Stimulated activated CD4-positive, alpha-beta T cell treated with anti-CD3 and anti-CD28 coated beads, Interleukin-4, amount 100 ng/mL, for 48 hours (primary cell): Measurements from ENCODE around the gene CFAP54.
"Not testable (repeated sequence)": the region's sequence is repeated elsewhere in the genome, so short reads cannot be mapped to it uniquely, and the experiment has no call there.

Source experiments
- DNase-seq, 2 donors: peaks; one replicate each; pipeline ENCODE4 v3.0.0-alpha.2; 2020; ENCODE audit warnings: low read depth in 2 of 2

CFAP54 gene

GRCh38 chr12:96472384-96472783 lies 17.0 kb upstream of the CFAP54 start:
- DNase-seq = no peak

- no peak for DNase-seq
Measured at GRCh38 chr12:96473394-96474093, 15.8 kb upstream of the CFAP54 start.

GRCh38 chr12:96474206-96474605 lies 15.2 kb upstream of the CFAP54 start:
- DNase-seq = no peak

GRCh38 chr12:96478011-96478410 lies 11.4 kb upstream of the CFAP54 start:
- no peak for DNase-seq

- DNase-seq = no peak
Measured at GRCh38 chr12:96482086-96482485, 7.3 kb upstream of the CFAP54 start.

GRCh38 chr12:96483116-96483515 lies 6.3 kb upstream of the CFAP54 start:
- DNase-seq = no peak

GRCh38 chr12:96486751-96487613 lies 2.4 kb upstream of the CFAP54 start:
- DNase-seq = no peak

- no peak for DNase-seq
Measured at GRCh38 chr12:96487634-96488033, 1.7 kb upstream of the CFAP54 start.

- DNase-seq = no peak
Measured at GRCh38 chr12:96493106-96493505, 3.7 kb downstream of the CFAP54 start.

GRCh38 chr12:96494154-96494553 lies 4.8 kb downstream of the CFAP54 start:
- not testable (repeated sequence) for DNase-seq

GRCh38 chr12:96495155-96495554 lies 5.8 kb downstream of the CFAP54 start:
- DNase-seq = no peak

- no peak for DNase-seq
Measured at GRCh38 chr12:96495841-96496545, 6.6 kb downstream of the CFAP54 start.

GRCh38 chr12:96496944-96497343 lies 7.6 kb downstream of the CFAP54 start:
- DNase-seq = no peak

GRCh38 chr12:96497855-96498254 lies 8.5 kb downstream of the CFAP54 start:
- DNase-seq = no peak

- DNase-seq = no peak
Measured at GRCh38 chr12:96500693-96501092, 11.3 kb downstream of the CFAP54 start.

- no peak for DNase-seq
Measured at GRCh38 chr12:96501133-96501761, 11.9 kb downstream of the CFAP54 start.

- no peak for DNase-seq
Measured at GRCh38 chr12:96501908-96502307, 12.5 kb downstream of the CFAP54 start.

- no peak for DNase-seq
Measured at GRCh38 chr12:96502477-96502876, 13.1 kb downstream of the CFAP54 start.

GRCh38 chr12:96502949-96503532 lies 13.7 kb downstream of the CFAP54 start:
- no peak for DNase-seq

GRCh38 chr12:96503976-96504375 lies 14.6 kb downstream of the CFAP54 start:
- DNase-seq = no peak

GRCh38 chr12:96506776-96507175 lies 17.4 kb downstream of the CFAP54 start:
- DNase-seq = no peak

GRCh38 chr12:96510306-96510764 lies 21.0 kb downstream of the CFAP54 start:
- no peak for DNase-seq
